Measurements from ENCODE around the gene DYNLT1. TPM values are rescaled to one million over a fixed set of nuclear protein-coding genes. Genes with fewer than 3 reads are reported as not detected.

The DYNLT1 gene
- total and polyA plus RNA-seq, 2 experiments from 2014 or later: 82.6 to 219 TPM

DNA sequence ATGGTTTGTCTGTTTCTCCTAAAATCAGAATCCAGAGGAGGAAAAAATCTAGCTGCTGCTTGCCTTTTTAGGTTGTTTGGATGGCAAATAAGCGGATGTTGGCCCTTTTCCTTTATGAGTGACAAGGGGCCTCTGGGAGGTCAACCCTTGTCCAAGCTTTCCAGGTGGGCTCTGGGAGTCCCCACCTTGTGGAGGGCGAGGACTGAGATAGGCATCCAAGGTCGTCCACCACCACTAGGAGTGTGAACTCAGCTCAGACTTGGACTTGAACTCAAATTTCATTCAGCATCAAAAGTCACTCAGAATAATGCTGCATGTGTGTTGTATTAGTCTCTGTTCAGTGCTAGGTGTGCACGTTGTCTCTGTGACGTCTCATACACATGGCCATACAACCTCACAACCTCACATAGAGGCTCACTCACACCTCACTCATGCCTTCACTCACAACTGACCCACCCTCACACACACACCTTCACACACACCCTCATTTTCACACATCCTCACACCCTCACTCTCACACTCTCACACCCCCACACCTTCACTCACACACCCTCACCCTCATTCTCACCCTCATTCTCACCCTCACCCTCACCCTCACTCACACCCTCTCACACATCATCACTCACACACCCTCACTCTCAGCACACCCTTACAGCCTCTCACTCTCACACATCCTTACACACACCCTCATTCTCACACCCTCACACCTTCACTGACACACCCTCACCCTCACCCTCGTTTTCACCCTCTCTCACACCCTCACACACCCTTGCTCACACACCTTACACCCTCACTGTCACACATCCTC is 18.0 kb downstream of the DYNLT1 start:
- H3K9me3 ChIP-seq (ENCODE audit: low read depth): no peaks in the 10 kb centered on the region
- H3K79me2 ChIP-seq: no peaks in the 10 kb centered on the region
- no peak overlapping the region for H2AFZ ChIP-seq
- H3K9me2 ChIP-seq (replicated peaks; ENCODE audit: insufficient read depth): no peaks in the 10 kb centered on the region
- H3K4me2 ChIP-seq: no peak overlapping the region
- H3K4me1 ChIP-seq (ENCODE audit: insufficient read depth): peaks cover 8% of the 10 kb centered on the region
- H3K27me3 ChIP-seq: no peaks in the 10 kb centered on the region
- no peak overlapping the region for H3K4me3 ChIP-seq
- WGBS (ENCODE audit: low lambda C conversion rate, missing lambda C conversion rate): 95% methylated on average over 6 of the region's 6 CpGs
- no peak overlapping the region for H3K27ac ChIP-seq
- DNase-seq (ENCODE audit: low spot score): no peak
- H3K36me3 ChIP-seq (replicated peaks; ENCODE audit: insufficient read depth, low read depth): no peaks in the 10 kb centered on the region
- H4K20me1 ChIP-seq (ENCODE audit: insufficient read depth, poor library complexity, severe bottlenecking): no peaks in the 10 kb centered on the region
- no peak for TF ChIP-seq EZH2 (IDR thresholded peaks at IDR 0.05; ENCODE audit: borderline replicate concordance)
- TF ChIP-seq EZH2phosphoT487 (IDR thresholded peaks at IDR 0.05; ENCODE audit: low read depth, severe bottlenecking, unreplicated experiment): no peak
- TF ChIP-seq, protein P1, sequence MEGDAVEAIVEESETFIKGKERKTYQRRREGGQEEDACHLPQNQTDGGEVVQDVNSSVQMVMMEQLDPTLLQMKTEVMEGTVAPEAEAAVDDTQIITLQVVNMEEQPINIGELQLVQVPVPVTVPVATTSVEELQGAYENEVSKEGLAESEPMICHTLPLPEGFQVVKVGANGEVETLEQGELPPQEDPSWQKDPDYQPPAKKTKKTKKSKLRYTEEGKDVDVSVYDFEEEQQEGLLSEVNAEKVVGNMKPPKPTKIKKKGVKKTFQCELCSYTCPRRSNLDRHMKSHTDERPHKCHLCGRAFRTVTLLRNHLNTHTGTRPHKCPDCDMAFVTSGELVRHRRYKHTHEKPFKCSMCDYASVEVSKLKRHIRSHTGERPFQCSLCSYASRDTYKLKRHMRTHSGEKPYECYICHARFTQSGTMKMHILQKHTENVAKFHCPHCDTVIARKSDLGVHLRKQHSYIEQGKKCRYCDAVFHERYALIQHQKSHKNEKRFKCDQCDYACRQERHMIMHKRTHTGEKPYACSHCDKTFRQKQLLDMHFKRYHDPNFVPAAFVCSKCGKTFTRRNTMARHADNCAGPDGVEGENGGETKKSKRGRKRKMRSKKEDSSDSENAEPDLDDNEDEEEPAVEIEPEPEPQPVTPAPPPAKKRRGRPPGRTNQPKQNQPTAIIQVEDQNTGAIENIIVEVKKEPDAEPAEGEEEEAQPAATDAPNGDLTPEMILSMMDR (IDR thresholded peaks at IDR 0.05; ENCODE audit: poor library complexity): no peak

- no peaks in the 10 kb centered on the region for H3K27me3 ChIP-seq
- 97% methylated on average over 15 of the region's 15 CpGs for WGBS (ENCODE audit: low lambda C conversion rate, missing lambda C conversion rate)
- no peaks in the 10 kb centered on the region for H3K79me2 ChIP-seq
- no peaks in the 10 kb centered on the region for H3K36me3 ChIP-seq (replicated peaks; ENCODE audit: insufficient read depth, low read depth)
- H3K4me3 ChIP-seq: no peak overlapping the region
- no peak overlapping the region for H3K4me2 ChIP-seq
- no peak overlapping the region for H2AFZ ChIP-seq
- H3K4me1 ChIP-seq (ENCODE audit: insufficient read depth): peaks cover 2% of the 10 kb centered on the region
- no peaks in the 10 kb centered on the region for H4K20me1 ChIP-seq (ENCODE audit: insufficient read depth, poor library complexity, severe bottlenecking)
- H3K9me2 ChIP-seq (replicated peaks; ENCODE audit: insufficient read depth): no peaks in the 10 kb centered on the region
- no peaks in the 10 kb centered on the region for H3K9me3 ChIP-seq (ENCODE audit: low read depth)
- DNase-seq (ENCODE audit: low spot score): no peak
- TF ChIP-seq EZH2phosphoT487 (IDR thresholded peaks at IDR 0.05; ENCODE audit: low read depth, severe bottlenecking, unreplicated experiment) (no peak), EZH2 (IDR thresholded peaks at IDR 0.05; ENCODE audit: borderline replicate concordance) (no peak)
- TF ChIP-seq, protein P1 (IDR thresholded peaks at IDR 0.05; ENCODE audit: poor library complexity): no peak
- H3K27ac ChIP-seq: no peak overlapping the region
Observed at GRCh38 chr6:158625881-158626305, 18.6 kb downstream of the DYNLT1 start.

GRCh38 chr6:158624684-158625682 is 19.6 kb downstream of the DYNLT1 start:
- WGBS (ENCODE audit: low lambda C conversion rate, missing lambda C conversion rate): 94% methylated on average over 25 of the region's 25 CpGs

More at GRCh38 chr6:158624684-158625682, 19.6 kb downstream of the DYNLT1 start:
- H3K4me2 ChIP-seq: no peak overlapping the region
- DNase-seq (ENCODE audit: low spot score): no peak
- no peaks in the 10 kb centered on the region for H3K79me2 ChIP-seq
- H3K27ac ChIP-seq: no peak overlapping the region
- H3K4me1 ChIP-seq (ENCODE audit: insufficient read depth): no peaks in the 10 kb centered on the region
- TF ChIP-seq EZH2phosphoT487 (IDR thresholded peaks at IDR 0.05; ENCODE audit: low read depth, severe bottlenecking, unreplicated experiment) (no peak), EZH2 (IDR thresholded peaks at IDR 0.05; ENCODE audit: borderline replicate concordance) (no peak)
- TF ChIP-seq, protein P1 (IDR thresholded peaks at IDR 0.05; ENCODE audit: poor library complexity): no peak
- no peaks in the 10 kb centered on the region for H3K9me3 ChIP-seq (ENCODE audit: low read depth)
- no peaks in the 10 kb centered on the region for H3K27me3 ChIP-seq
- H2AFZ ChIP-seq: no peak overlapping the region
- H4K20me1 ChIP-seq (ENCODE audit: insufficient read depth, poor library complexity, severe bottlenecking): no peaks in the 10 kb centered on the region
- no peak overlapping the region for H3K4me3 ChIP-seq
- H3K9me2 ChIP-seq (replicated peaks; ENCODE audit: insufficient read depth): no peaks in the 10 kb centered on the region
- no peaks in the 10 kb centered on the region for H3K36me3 ChIP-seq (replicated peaks; ENCODE audit: insufficient read depth, low read depth)
